Hepatocyte (in vitro differentiated cells): ENCODE measurements around the gene CHMP5.

ENCODE experiments used
- EZH2 ChIP-seq: fragments of 200-600 bp; sonication (generic); IDR thresholded peaks from 2 replicates; pipeline ENCODE4 v1.6.1; 2016; ENCODE audit warnings: antibody characterized with exemption, mild to moderate bottlenecking, borderline replicate concordance
- EZH2phosphoT487 ChIP-seq: fragments of 200-600 bp; sonication (generic); IDR thresholded peaks from one replicate; pipeline ENCODE4 v1.6.1; 2018; ENCODE audit warnings: antibody characterized with exemption, mild to moderate bottlenecking, low read depth, moderate library complexity; ENCODE audit not compliant: unreplicated experiment, severe bottlenecking
- TF ChIP-seq, protein P1 (sequence below): fragments of 200-600 bp; sonication (generic); IDR thresholded peaks from 2 replicates; pipeline ENCODE4 v1.5.1; 2016; ENCODE audit warnings: antibody characterized with exemption, mild to moderate bottlenecking; ENCODE audit not compliant: poor library complexity

DNA sequence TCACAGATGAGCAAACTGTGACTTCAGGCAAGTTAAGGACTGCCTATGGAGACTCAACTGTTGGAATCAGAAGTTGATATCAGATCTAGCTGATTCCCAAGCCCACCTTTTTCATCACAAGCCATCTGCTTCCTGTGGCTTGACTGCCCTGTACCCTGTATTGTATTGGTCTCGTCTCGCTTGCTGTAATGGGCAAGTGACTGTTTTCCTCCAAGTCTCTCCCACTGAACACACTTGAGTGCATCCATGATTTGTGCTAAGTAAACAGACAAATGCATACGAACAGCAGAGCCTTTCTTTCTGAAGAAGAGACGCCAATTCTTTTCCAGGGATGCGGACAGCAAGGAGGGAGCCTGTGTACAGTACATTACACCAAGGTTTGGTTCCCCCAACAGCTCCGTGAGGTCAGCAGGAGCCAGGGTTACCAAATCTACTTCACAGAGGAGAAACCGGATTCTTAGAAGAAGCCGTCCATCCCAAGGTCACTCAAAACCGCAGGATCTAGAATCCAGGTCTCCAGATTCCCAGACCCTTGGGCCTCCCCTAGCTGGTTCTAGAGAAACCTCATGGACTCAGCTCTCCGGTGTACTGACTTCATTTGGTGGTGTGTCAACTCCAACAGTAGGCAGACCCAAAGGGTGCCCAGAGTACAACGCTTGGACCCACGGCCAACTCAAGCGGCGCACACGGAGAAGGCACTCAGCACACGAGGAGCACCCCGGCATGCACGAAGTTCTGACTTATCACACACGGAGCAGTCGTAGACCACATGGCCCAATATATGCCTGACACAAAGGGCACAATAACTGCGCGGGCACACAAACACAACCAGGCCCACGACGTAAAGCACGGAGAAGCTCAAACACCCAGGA lies 1.5 kb upstream of the CHMP5 start:
- TF ChIP-seq EZH2 (no peak), EZH2phosphoT487 (no peak)
- TF ChIP-seq, protein P1, sequence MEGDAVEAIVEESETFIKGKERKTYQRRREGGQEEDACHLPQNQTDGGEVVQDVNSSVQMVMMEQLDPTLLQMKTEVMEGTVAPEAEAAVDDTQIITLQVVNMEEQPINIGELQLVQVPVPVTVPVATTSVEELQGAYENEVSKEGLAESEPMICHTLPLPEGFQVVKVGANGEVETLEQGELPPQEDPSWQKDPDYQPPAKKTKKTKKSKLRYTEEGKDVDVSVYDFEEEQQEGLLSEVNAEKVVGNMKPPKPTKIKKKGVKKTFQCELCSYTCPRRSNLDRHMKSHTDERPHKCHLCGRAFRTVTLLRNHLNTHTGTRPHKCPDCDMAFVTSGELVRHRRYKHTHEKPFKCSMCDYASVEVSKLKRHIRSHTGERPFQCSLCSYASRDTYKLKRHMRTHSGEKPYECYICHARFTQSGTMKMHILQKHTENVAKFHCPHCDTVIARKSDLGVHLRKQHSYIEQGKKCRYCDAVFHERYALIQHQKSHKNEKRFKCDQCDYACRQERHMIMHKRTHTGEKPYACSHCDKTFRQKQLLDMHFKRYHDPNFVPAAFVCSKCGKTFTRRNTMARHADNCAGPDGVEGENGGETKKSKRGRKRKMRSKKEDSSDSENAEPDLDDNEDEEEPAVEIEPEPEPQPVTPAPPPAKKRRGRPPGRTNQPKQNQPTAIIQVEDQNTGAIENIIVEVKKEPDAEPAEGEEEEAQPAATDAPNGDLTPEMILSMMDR: no peak
